Mammary epithelial cell (primary cell): Measurements from ENCODE around the gene MBP.

Experiments
- CTCF ChIP-seq, 2 donors: IDR thresholded peaks in 1 of 2; conservative IDR thresholded peaks in 1 of 2; 2 replicates each; pipeline ENCODE4 v1.5.1; 2011 to 2012; ENCODE audit warnings: inconsistent platforms in 2 of 2, low read length in 2 of 2, mild to moderate bottlenecking in 2 of 2, control low read depth in 1 of 2, low read depth in 1 of 2; ENCODE audit not compliant: insufficient read depth in 1 of 2; ENCODE audit errors: extremely low read depth in 1 of 2
- EZH2 ChIP-seq: IDR thresholded peaks from 2 replicates; pipeline ENCODE4 v1.6.1; 2012; ENCODE audit warnings: low read length, inconsistent platforms, borderline replicate concordance

- no peak for TF ChIP-seq CTCF (conservative IDR thresholded peaks at IDR 0.05 in 1 of 2, IDR thresholded peaks at IDR 0.05 in 1 of 2; ENCODE audit: extremely low read depth in 1 of 2, insufficient read depth in 1 of 2, low read depth in 1 of 2, low read length in 2 of 2)
- no peak for TF ChIP-seq EZH2
Measured at GRCh38 chr18:76953156-76953555, 179.4 kb downstream of the MBP start.
